HG03045 (cell line): Measurements from ENCODE around the gene XPNPEP1.

Source experiments
- ATAC-seq: cut with Tn5 transposase; IDR thresholded peaks from one replicate; pipeline ENCODE4 v1.9.1; 2021; ENCODE audit warnings: mild to moderate bottlenecking, moderate library complexity; ENCODE audit not compliant: unreplicated experiment

XPNPEP1 gene

GRCh38 chr10:109922976-109923921 is at the start of gene XPNPEP1:
TSS of gene XPNPEP1 (minus strand) at chr10:109923511. CDS start at chr10:109923433, 78 bp downstream.
- peak; percentile 96 for ATAC-seq

- no peak for ATAC-seq
These were observed 49.2 kb upstream of the XPNPEP1 start for GRCh38 chr10:109972372-109973001.

DNA sequence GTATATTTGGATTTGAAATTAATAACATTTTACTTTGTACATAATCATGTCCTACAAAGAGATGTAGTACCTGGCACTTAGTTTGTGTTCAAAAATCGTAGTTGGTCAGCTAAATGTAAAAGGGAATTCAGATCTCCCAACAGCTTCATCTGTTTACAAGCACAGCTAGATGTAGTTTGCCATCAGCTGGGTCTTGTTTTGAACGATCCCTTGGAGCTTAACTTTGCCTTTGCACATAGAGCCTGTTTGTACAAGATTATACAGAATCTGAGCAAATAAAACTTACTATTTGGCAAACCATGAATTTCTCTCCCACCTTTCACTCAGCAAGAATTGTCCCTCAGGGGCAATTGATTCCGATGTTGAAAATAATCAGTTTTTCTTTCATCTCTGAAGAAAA is 48.3 kb upstream of the XPNPEP1 start:
- no peak for ATAC-seq

DNA sequence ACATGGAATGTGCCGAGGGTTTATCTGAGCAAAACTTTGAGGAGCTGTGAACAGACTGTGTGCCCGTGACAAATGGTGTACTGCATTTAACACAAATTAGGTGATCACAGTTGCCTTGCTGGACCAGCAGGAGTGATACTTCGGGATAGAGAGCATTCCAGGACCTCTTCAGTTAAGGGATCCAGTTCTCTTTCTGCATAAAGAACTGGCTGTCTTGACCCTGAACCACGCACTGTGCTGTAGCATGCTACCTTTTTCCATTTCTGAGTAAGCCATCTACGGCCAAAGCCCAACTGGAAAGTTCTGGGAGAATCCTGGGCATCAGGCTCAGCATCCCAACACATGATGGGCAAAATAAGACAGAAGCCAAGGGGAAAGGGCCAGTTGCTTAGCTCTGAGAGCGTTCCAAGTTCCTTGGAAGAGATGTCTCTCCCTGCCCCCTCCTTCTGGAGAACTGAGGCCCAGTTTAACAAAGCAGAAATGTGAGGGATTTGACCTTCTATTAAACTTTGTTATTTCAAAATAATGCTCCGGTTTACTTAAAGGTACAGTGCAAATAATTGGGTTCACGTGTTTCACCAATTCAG is 46.5 kb upstream of the XPNPEP1 start:
- ATAC-seq: no peak

GRCh38 chr10:109968953-109969759 is 45.8 kb upstream of the XPNPEP1 start:
- no peak for ATAC-seq

DNA sequence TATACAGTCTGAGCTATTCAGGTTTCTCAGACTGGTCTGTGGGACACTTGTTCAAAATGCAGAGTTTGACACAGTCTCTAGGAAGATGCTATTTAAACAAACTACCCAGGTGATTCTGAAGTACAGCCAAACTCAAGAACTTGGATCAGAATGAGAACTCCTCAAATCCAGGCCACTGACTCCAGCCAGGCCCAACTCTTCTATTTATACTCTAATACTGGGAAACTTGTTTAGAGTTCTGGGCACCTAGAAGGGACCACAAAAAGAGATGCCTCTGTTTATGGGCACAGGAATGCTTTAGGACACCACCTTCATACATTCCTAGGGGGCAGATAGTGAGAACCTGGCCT is 44.4 kb upstream of the XPNPEP1 start:
- ATAC-seq: no peak

DNA sequence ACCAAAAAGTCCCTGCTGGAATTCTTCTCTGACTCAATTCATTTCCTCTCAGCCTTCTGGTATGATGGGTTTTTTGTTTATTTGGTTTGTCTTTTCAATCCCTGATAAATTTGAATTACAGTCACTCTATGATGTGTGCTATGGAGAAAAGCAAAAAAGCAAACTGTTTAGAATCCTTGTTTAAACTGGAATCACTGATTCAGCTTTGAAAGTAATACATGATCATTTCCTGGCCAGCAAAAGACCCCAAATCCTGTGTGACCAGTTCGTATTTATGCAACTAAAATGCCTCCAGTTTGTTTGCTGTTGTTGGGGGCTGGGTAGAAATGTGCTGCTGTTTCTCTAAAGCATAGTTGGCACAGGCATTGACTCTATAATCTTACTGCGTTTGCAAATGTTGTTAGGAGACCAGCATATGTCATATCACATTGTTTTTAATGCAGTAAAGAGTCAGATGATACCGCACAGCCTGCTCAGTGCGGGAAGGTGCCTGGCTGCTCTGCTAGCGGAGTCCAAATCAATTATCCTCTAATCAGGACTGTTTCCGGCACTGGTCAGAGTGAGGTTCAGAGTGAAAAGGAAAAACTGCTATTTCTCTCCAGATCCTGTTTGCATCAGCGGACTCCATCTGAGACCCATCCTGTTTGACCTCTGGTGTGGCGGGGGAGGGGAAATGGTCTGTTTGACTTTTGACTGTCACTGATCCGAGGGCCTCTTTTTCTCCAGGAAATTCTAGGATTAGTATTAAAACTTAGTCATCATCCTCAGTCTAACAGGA is 43.8 kb upstream of the XPNPEP1 start:
- ATAC-seq: no peak

GRCh38 chr10:109964318-109964717 is 41.0 kb upstream of the XPNPEP1 start:
- no peak for ATAC-seq

DNA sequence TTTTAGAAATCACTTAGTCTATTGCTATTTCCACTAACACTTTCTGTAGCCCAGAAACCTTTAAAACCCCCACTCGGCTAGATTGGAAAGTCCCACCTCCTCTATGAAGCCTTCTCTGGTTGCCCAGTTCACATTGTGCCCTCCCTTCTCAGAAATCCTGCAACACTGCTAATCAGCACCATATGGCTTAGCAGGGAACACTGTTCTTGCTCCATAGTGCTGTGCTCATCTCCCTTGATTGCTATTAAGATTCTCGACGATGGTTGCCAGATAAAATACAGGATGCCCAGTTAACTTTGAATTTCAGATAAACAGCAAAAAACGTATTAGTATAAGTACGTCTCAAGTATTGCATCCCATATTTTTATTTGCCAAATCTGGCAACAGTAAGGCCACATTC is 40.1 kb upstream of the XPNPEP1 start:
- no peak for ATAC-seq

DNA sequence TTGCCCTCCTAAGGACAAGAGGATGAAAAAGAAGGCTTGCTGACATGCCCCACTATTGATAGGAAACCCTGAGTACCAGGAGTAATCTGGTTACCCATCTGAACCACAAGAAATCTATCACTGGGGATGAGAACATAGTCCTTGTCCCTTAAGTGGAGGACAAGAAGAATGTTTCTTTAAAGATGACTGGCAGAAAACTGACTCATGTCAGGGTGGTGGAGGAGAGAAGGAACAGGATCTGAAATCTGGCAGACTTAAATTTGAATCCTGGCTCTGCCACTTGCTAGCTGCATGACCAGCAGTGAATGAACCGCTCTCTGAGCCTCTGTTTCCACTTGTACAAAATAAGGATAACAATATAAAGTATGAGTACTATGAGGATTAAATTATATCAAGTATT is 38.9 kb upstream of the XPNPEP1 start:
- ATAC-seq: no peak

DNA sequence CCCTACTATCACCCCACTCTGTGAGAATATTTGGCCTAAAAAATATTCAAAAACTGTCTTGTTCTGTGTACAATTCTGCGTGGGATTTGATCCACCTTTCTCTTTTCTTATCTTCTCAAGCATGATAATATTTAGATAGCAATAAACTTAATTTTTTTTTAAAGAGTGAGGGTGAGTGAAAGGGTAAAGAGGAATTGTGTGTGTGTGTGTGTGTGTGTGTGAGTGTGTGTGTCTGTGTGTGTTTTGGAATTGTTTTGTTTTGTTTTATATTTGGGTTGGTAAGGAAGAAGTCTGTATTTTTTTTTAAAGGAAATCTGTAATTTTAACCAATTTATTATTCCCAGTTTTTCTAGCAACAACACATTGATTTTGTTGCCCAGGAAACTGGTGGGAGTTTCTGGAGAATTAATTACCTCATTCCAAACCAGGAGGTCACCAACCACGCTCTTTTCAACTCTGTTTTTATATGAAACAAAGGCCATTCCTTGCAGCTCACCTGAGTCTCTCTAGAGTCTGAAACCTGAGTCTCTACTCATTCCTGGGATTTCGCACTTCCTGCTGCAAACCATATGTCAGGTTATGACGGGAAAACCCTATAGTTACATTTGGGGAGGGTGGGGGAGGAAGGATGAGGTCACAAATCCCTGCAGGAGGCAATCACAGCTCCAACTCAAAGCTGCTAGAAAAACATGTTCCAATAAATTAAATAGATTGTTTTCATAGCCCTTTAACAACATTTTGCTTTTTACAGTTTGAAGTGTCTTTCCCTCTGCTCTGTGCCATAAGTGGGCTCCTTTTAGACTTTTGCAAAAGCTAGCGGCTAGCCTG is 38.1 kb upstream of the XPNPEP1 start:
- ATAC-seq: no peak

DNA sequence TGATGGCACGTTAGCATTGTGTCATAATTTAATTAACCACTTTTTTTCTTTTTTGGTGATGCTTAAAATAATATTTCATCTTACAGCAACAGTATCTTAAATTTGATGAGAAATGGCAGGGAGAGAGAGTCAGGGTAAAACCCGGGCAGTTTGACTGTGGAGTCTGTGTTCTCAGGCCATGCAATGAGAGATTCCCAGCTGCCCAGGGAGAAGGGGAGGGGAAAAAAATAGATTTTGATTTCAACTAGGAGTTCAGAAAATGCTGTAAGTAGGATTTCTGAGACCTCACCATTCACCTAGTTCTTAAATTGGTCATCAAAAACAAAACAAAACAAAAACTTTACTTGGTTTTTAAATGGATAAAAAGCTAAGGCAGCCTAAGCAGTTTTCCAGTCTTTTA is 37.4 kb upstream of the XPNPEP1 start:
- no peak for ATAC-seq

DNA sequence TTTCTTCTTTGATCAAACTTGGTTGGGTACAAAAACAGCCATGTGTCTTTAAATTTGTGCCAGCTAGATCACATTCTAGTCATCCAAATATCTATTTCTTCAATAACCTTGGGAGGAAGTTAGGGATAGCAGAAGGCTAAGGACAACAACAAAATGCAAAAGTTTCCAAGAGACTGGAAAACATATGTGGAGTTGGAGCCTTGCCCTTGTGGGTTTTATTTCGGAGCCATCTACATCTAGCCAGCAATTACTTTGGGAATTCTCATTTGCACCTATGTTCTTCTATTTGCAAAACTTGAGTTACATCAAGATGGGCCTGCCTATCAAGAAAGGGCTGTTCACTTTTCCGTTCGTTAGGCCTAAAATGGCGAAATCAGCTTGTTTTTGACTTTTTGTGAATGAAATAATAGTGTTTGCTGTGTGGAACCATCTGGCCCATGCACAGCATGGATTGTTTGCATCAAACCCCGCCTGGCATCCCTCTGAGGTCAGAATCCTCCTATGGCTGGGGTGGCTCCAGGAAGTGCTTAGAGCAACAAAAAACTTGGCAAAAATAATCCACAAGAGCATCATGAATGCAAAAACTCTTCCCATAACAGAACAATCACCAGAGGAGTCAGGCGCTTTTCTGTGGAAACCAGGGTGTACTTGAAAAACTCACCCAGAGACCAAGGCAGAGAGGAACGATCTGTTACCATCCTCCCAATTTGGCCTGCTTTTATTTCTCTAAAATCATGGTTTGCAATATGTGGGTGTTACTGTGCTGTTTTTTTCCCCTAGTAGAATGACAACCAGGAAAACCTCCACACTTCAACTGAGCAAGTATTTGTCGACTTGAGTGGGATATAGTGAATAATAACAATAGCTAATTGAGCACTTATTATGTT is 36.2 kb upstream of the XPNPEP1 start:
- no peak for ATAC-seq

DNA sequence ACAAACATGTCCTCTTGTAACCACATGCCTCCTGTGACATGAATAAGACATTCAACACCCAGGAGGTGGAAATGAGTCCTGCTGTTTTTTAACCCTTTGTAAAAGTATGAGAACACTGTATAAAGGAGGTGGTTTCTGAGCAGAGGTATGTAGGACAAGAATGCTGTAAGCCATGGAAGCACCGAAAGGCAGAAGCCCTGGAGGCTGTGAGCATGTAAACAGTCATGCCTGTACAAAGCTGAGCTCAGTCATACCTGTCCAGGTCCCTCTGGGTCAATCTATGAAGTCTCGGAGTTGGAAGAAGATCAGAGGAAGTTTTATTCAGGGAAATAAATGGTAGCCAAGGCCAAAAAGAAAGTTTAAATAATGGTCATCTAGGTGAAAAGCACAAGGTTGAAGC is 34.7 kb upstream of the XPNPEP1 start:
- no peak for ATAC-seq

GRCh38 chr10:109957092-109957797 is 33.9 kb upstream of the XPNPEP1 start:
- ATAC-seq: peak; percentile 97

GRCh38 chr10:109956454-109957091 is 33.3 kb upstream of the XPNPEP1 start:
- ATAC-seq: peak; percentile 71

DNA sequence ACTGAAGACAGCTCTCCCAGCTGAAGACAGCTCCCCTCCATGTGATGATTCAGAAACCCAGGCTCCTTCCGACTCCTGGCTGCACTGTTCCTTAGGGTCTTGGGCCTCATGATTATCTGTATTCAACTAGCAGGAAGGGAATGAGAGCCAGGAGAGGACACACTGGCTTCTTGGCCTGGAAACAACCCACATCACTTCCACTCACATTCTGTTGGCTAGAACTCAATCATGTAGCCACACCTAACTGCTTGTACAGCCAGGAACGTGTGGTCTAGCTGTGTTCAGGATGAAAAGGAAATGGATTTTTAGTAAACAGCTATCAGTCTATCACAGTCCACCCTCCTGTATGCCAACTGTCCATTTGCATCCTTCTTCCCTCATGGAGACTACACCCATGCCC is 30.5 kb upstream of the XPNPEP1 start:
- ATAC-seq: no peak
